GM18507 (cell line): ENCODE data around the gene PABPC5.

Experiments
- DNase-seq: peaks from one replicate; pipeline ENCODE4 v3.0.0; 2011; ENCODE audit warnings: low read depth; ENCODE audit not compliant: insufficient read length; ENCODE audit errors: extremely low spot score
- FAIRE-seq: peaks from 2 replicates; lab custom pipeline; 2011; peaks lifted over from hg19 to GRCh38; lab: Jason Lieb, UNC

PABPC5 gene

DNA sequence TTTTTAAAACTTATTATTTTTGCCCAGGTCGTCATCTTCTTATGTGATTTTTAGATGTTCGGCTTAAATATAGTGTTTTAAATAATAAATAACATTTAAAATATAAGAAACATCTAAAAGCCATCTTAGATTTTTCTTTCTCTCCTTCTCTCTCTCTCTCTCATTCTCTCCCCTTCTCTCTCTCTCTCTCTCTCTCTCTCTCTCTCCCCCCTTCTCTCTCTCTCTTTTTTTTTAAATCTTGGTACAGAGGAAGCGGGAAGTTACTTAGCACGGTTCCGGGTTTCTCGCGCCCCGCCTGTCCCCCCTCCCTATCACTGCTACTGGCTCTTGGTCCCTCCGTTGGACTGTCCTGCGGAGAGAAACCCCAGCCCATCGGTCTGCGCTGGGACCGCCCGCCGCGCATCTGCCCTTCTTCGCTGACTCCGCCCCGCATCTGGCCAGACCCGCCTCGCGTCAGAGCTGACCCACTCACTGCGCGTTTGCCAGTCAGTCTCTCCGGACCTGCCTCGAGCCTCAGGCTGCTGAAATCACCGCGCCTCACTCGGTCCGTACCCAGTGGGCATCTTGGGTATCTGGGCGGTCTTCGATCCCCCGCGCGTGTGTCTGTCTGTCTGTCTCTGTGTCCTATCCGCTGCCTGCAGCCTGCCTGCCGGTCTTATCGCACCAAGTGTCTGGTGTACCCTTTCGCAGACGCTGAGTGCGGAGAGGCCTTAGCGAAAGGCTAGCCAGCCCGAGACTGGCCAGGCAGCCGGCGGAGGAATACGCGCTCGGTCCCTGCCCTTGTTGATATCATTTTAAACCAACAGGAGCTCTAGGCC, at the start of gene PABPC5:
TSS of gene PABPC5 (plus strand) at position 489 of the 818 bp plus-strand sequence. CDS start 739 bp downstream, outside the sequence.
- FAIRE-seq = no peak
- no peak for DNase-seq

DNA sequence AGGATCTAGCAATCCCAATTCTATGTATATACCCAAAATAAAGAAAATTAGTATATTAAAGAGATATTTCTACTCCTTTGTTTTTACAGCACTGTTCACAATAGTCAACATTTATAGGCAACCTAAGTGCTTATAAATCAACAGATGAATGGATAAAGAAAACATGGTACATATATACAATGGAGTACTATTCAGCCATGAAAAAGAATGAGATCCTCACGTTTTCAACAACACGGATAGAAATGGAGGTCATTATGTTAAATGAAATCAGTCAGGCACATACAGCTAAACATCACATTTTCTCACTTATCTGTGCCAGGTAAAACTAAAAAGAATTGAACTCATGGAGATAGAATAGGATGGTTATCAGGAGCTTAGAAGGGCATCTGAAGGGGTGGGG, 45.6 kb upstream of the PABPC5 start:
- FAIRE-seq (no peak), DNase-seq (no peak)

DNA sequence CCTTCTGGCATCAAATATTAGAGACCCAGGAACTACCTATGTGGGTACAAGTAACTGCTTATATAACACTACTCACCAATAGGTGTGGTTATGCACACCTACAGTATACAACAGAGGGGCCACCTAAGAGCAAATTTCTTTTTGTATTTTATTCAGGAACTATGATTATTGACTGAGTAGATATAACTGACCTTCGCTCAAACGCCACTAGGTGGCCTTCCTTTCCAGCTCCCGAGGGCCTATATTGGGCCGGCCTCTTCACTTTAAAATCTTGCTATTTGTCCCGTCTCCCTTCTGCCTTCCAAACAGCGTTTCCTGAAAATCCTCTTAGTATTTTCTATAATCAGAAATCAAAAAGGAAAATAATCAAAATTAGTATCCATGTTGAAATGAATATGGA, 19.9 kb upstream of the PABPC5 start:
- DNase-seq (no peak), FAIRE-seq (no peak)

DNA sequence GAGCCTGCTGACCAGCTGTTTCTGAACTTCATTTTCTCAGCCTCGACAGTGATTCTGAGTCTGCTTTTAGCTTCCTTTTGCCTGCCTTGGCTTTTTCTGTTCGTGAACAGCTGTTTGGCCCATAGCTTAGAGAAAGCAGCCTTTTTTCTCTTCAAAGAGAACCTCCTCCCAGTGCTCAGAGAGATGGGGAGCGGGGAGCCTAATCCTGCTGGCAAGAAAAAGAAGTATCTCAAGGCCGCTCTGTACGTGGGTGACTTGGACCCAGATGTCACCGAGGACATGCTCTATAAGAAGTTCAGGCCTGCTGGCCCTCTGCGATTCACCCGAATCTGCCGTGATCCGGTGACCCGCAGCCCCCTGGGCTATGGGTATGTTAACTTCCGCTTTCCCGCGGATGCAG, 756 bp downstream of the PABPC5 start:
- no peak for FAIRE-seq
- no peak for DNase-seq
